KMS-11 (cell line): Measurements from ENCODE around the gene TPPP.

Source experiments
- H2AFZ ChIP-seq: fragments of 200-600 bp; sonication (generic); 2 replicates; pipeline ENCODE4 v1.6.1; 2016; ENCODE audit warnings: antibody characterized with exemption, mixed run types, low read depth
- H3K27ac ChIP-seq: fragments of 200-600 bp; sonication (generic); 2 replicates; pipeline ENCODE4 v1.6.1; 2016; ENCODE audit warnings: mild to moderate bottlenecking, mixed run types
- H3K27me3 ChIP-seq: fragments of 200-600 bp; sonication (generic); 2 replicates; pipeline ENCODE4 v1.6.1; 2017; ENCODE audit warnings: mild to moderate bottlenecking, low read depth, mixed run types, moderate library complexity; ENCODE audit not compliant: insufficient read depth
- H3K36me3 ChIP-seq: fragments of 200-600 bp; sonication (generic); 2 replicates; pipeline ENCODE4 v1.6.1; 2017; ENCODE audit warnings: mild to moderate bottlenecking, mixed run types; ENCODE audit not compliant: insufficient read depth
- H3K4me1 ChIP-seq: fragments of 200-600 bp; sonication (generic); 2 replicates; pipeline ENCODE4 v1.6.1; 2016; ENCODE audit warnings: mild to moderate bottlenecking, low read depth, mixed run types; ENCODE audit not compliant: poor library complexity, severe bottlenecking
- H3K4me2 ChIP-seq: fragments of 200-600 bp; sonication (generic); 2 replicates; pipeline ENCODE4 v1.7.0; 2016; ENCODE audit warnings: mild to moderate bottlenecking, mixed run types
- H3K4me3 ChIP-seq: fragments of 200-600 bp; sonication (generic); IDR thresholded peaks from 2 replicates; pipeline ENCODE4 v1.6.1; 2017; ENCODE audit warnings: low read depth, low read length, mixed read lengths; ENCODE audit not compliant: insufficient read depth
- H3K79me2 ChIP-seq: fragments of 200-600 bp; sonication (generic); 2 replicates; pipeline ENCODE4 v1.6.1; 2016; ENCODE audit warnings: low read depth, mixed run types; ENCODE audit not compliant: insufficient read depth
- H3K9ac ChIP-seq: fragments of 200-600 bp; sonication (generic); 2 replicates; pipeline ENCODE4 v1.6.1; 2016; ENCODE audit warnings: mild to moderate bottlenecking, mixed run types
- H4K20me1 ChIP-seq: fragments of 200-600 bp; sonication (generic); 2 replicates; pipeline ENCODE4 v1.6.1; 2016; ENCODE audit warnings: mild to moderate bottlenecking, mixed run types; ENCODE audit not compliant: insufficient read depth
- TF ChIP-seq, protein P1 (sequence below): fragments of 200-600 bp; sonication (generic); conservative IDR thresholded peaks from 2 replicates; pipeline ENCODE4 v1.6.1; 2017; ENCODE audit warnings: low read depth, mild to moderate bottlenecking, antibody characterized with exemption, low read length, moderate library complexity, mixed read lengths

Gene TPPP

GRCh38 chr5:664994-665360 lies 28.2 kb downstream of the TPPP start:
- no peak overlapping the region for H3K9ac ChIP-seq
- no peaks in the 10 kb centered on the region for H3K27me3 ChIP-seq
- TF ChIP-seq, protein P1, sequence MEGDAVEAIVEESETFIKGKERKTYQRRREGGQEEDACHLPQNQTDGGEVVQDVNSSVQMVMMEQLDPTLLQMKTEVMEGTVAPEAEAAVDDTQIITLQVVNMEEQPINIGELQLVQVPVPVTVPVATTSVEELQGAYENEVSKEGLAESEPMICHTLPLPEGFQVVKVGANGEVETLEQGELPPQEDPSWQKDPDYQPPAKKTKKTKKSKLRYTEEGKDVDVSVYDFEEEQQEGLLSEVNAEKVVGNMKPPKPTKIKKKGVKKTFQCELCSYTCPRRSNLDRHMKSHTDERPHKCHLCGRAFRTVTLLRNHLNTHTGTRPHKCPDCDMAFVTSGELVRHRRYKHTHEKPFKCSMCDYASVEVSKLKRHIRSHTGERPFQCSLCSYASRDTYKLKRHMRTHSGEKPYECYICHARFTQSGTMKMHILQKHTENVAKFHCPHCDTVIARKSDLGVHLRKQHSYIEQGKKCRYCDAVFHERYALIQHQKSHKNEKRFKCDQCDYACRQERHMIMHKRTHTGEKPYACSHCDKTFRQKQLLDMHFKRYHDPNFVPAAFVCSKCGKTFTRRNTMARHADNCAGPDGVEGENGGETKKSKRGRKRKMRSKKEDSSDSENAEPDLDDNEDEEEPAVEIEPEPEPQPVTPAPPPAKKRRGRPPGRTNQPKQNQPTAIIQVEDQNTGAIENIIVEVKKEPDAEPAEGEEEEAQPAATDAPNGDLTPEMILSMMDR = no peak
- no peak overlapping the region for H3K4me2 ChIP-seq
- H3K27ac ChIP-seq = no peak overlapping the region
- H3K36me3 ChIP-seq = no peaks in the 10 kb centered on the region
- H4K20me1 ChIP-seq = no peaks in the 10 kb centered on the region
- H3K4me3 ChIP-seq = no peak overlapping the region
- no peaks in the 10 kb centered on the region for H3K4me1 ChIP-seq
- no peaks in the 10 kb centered on the region for H3K79me2 ChIP-seq
- no peak overlapping the region for H2AFZ ChIP-seq

- Histone ChIP-seq H3K4me3 (no peak overlapping the region), H3K27me3 (no peaks in the 10 kb centered on the region), H3K4me1 (no peaks in the 10 kb centered on the region), H3K4me2 (no peak overlapping the region), H2AFZ (no peak overlapping the region), H3K36me3 (no peaks in the 10 kb centered on the region), H3K27ac (no peak overlapping the region), H3K79me2 (no peaks in the 10 kb centered on the region), H3K9ac (no peak overlapping the region), H4K20me1 (no peaks in the 10 kb centered on the region)
- TF ChIP-seq, protein P1 = no peak
These were observed 28.7 kb downstream of the TPPP start for GRCh38 chr5:664343-664993.

GRCh38 chr5:663436-664342 lies 29.5 kb downstream of the TPPP start:
- Histone ChIP-seq H2AFZ (no peak overlapping the region), H3K27me3 (no peaks in the 10 kb centered on the region), H3K4me1 (no peaks in the 10 kb centered on the region), H3K79me2 (no peaks in the 10 kb centered on the region), H4K20me1 (no peaks in the 10 kb centered on the region), H3K9ac (no peak overlapping the region), H3K36me3 (no peaks in the 10 kb centered on the region), H3K27ac (no peak overlapping the region), H3K4me2 (no peak overlapping the region), H3K4me3 (no peak overlapping the region)
- TF ChIP-seq, protein P1 = no peak

DNA sequence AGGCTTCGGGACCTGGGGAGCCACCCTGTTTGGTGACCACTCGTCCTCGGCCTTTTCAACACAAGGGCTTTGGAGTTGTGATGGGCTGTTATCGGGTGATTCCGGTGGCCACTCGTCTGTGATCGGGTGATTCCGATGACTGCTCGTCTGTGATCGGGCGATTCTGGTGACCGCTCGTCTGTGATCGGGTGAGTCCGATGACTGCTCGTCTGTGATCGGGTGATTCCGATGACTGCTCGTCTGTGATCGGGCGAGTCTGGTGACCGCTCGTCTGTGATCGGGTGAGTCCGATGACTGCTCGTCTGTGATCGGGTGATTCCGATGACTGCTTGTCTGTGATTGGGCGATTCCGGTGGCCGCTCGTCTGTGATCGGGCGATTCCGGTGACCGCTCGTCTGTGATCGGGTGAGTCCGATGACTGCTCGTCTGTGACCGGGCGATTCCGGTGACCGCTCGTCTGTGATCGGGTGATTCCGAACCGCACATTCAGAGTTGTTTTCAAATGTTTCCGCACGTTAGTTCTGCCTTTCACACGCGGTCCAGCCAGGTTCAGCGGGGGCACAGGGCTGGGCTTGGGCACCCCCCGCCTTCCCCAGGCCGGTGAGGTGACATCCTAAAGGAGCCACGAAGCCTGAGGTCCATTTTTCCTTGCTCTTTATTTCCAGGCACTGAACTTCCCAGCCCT lies 30.3 kb downstream of the TPPP start:
- Histone ChIP-seq H3K4me2 (no peak overlapping the region), H3K36me3 (no peaks in the 10 kb centered on the region; the same call in 1 of the 2 replicates), H3K4me1 (no peaks in the 10 kb centered on the region), H3K27me3 (no peaks in the 10 kb centered on the region), H3K4me3 (no peak overlapping the region), H2AFZ (no peak overlapping the region), H4K20me1 (no peaks in the 10 kb centered on the region), H3K79me2 (no peaks in the 10 kb centered on the region), H3K27ac (no peak overlapping the region), H3K9ac (no peak overlapping the region)
- TF ChIP-seq, protein P1 = no peak
